Right kidney (tissue), 1 donor: Measurements from ENCODE around the gene DSC1.
"Not testable (repeated sequence)": the region's sequence is repeated elsewhere in the genome, so short reads cannot be mapped to it uniquely, and the experiment has no call there.

Source experiments
- DNase-seq: peaks from one replicate; pipeline ENCODE4 v3.0.0-alpha.2; 2016

The DSC1 gene

GRCh38 chr18:31176531-31176930, 13.9 kb upstream of the DSC1 start:
- no peak for DNase-seq

DNA sequence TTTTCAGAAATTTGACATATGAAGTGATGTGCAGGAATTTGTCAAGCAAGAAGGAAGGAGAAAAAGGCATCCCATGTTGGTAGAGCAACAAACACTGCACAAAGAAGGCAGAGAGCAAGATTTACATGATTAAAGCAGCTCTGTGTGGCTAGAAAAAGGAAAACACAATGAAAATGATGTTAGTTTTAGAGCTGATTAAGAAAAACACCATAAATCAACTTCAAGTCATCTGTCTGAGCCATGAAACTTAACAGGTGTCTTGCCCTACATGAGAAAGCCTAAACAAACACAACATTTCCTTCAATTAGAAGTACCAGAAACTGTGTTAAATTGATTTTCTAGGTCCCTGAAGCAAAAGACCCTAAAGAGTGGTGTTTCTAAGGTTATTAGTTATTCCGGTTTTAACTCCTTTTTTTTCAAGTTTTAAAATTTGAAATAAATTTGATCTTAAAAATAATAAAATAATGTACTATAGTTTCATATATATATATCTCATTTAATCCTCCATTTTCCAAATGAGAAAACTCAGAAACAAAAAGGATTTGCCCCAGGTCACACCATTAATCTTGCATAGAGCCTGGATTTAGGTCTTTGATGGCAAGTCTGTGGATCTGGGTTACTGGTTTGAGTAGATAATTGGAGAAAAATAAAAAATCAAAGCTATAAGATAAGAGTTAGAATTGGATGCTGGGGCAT, 8.6 kb upstream of the DSC1 start:
- no peak for DNase-seq

DNA sequence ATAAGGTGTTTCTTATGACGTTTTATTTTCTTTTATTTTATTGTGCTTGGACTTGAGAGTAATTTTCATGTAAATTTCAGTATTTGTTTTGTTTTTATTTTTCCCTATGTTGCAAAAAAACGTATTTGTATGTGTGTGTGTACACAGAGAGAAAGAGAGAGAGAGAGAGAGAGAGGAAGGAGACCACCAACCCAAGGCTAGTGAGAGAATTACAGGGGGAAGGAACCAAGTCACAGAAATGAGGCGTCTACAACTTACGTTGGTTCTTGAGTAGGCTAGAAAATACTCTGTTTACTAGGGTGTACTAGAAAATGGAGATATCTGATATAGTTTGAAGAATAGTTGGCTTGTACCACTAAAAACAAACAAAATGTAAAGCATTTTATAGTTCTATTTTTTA, 7.7 kb upstream of the DSC1 start:
- DNase-seq = no peak

GRCh38 chr18:31162419-31162793, 250 bp downstream of the DSC1 start:
- no peak for DNase-seq

DNA sequence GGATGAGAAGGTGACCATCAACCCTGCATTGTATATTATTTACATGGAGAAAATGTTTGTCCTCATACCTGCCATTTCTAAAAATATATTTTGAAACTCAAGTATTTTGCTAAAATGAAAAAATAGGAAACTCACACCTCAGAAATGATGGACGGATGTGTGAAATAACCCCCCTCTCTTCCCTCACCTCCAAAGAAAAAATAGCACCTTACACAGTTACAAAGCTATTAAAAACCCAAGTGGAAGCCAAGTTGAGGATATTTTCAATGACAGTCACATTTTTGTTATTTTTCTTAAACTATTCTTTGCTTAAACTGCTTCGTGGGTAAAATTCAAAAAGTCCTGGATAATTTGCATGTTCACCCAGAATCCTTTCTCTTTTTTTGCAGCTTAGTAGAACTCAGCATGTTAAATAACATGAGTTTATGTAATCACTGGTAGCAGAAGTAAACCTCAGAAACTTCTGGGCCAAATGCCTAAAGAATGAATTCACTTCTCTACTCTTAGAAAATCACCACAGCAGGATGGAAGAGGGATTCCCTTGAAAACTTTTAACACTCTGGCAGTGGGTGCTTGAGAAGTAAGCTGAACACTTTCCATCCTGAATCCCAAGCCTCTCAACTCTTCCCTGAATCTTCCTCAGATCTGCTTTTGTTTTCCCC, 768 bp downstream of the DSC1 start:
- no peak for DNase-seq

GRCh38 chr18:31156821-31157763, 5.6 kb downstream of the DSC1 start:
- peak; percentile 31 for DNase-seq

GRCh38 chr18:31155498-31155897, 7.2 kb downstream of the DSC1 start:
- no peak for DNase-seq

GRCh38 chr18:31154181-31154580, 8.5 kb downstream of the DSC1 start:
- no peak for DNase-seq

- no peak for DNase-seq
Observed at GRCh38 chr18:31149351-31149750, 13.3 kb downstream of the DSC1 start.

DNA sequence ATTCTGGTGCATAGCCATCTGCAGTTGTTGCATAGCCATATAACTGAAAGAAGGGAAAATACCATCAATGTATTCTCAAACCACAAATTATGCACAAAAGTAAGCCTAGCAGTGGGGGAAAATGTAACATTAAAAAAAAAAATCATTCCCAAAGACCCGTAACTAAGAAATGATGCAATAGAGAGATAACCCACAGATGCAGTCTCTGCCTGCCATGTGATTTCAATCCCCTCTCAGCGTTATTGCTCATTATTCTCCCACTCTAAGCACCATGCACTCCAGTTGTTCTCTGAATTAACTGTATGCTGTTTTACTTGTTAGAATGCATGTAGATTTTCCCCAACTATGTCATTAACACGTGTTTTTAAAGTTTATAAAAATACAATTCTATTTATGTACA, 14.1 kb downstream of the DSC1 start:
- no peak for DNase-seq

GRCh38 chr18:31146809-31147208, 15.8 kb downstream of the DSC1 start:
- DNase-seq = no peak

- no peak for DNase-seq
Observed at GRCh38 chr18:31143025-31143424, 19.6 kb downstream of the DSC1 start.

GRCh38 chr18:31138709-31139108, 23.9 kb downstream of the DSC1 start:
- DNase-seq = no peak

- no peak for DNase-seq
Observed at GRCh38 chr18:31134988-31135529, 27.6 kb downstream of the DSC1 start.

DNA sequence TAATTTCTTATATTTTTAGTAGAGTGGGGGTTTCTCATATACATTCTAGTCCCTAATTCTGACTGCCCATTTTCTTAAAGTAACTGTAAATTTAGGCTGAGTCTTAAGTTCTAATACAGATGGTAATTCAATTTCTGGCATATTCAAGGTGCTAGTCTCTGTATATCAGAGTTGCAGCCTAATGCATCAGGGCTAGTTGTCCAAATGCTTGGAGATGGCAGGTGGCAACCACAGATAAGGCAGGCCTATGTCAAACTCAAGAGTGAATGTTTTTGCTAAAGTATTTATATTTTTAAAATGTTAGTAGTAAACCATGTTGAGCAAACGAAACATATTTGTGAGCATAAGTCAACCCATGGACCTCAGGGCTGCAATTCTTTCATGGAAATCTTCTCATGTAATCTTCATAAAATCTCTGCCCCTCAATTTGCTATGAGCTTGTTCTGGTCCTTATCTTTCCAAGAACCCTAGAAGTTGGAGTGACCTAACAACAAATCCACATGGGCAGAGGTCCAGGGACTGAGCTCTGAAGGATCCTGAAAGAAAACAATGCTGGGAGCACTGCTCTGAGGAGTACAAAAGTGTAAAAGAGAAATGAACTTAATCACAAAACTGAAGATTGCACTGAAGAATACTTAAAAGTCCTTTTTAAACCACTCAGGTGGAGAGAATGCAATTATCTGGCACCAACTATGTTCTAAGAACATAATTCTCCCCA, 33.1 kb downstream of the DSC1 start:
- no peak for DNase-seq

GRCh38 chr18:31125878-31126277, 36.8 kb downstream of the DSC1 start:
- no peak for DNase-seq

GRCh38 chr18:31123125-31123524, 39.5 kb downstream of the DSC1 start:
- not testable (repeated sequence) for DNase-seq

DNA sequence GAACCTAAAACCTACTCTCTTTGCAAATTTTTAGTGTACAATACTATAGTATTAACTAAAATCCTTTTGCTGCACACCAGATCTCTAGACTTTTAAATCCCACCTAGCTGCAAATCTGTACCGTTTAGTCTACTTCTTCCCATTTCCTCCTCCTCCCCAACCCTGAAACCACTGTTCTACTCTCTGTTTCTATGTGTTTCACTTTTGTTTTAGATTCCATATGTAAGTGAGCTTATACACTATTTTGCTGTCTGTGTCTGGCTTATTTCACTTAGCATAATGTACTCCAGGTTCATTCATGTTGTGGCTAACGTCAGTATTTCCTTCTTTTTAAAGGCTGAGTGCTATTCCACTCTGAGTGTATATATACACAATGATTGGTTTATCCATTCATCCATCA, 42.1 kb downstream of the DSC1 start:
- DNase-seq = no peak

GRCh38 chr18:31116853-31117595, 45.6 kb downstream of the DSC1 start:
- no peak for DNase-seq

GRCh38 chr18:31112804-31113203, 49.9 kb downstream of the DSC1 start:
- no peak for DNase-seq

GRCh38 chr18:31105733-31106132, 56.9 kb downstream of the DSC1 start:
- no peak for DNase-seq

GRCh38 chr18:31104444-31104843, 58.2 kb downstream of the DSC1 start:
- no peak for DNase-seq
